SIG-M5 (cell line): ENCODE measurements around the gene GTF2A1L.

ENCODE experiments used
- DNase-seq: peaks from one replicate; lab custom pipeline; 2025; lab: John Stamatoyannopoulos, UW

GTF2A1L gene

DNA sequence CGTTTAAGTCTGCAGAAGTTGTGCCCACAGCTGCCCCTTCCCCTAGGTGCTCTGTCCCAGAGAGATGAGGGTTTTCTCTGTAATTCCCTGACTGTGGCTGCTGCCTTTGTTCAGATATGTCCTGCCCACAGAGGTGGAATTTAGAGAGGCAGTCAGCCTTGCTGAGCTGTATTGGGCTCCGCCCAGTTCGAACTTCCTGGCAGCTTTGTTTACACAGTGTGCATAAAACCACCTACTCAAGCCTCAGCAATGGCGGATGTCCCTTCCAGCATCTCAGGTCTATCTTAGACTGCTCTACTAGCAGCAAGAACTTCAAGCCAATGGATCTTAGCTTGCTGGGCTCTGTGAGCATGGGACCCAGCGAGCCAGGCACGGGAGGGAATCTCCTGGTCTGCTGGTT is 89.8 kb downstream of the GTF2A1L start:
- no peak for DNase-seq

DNA sequence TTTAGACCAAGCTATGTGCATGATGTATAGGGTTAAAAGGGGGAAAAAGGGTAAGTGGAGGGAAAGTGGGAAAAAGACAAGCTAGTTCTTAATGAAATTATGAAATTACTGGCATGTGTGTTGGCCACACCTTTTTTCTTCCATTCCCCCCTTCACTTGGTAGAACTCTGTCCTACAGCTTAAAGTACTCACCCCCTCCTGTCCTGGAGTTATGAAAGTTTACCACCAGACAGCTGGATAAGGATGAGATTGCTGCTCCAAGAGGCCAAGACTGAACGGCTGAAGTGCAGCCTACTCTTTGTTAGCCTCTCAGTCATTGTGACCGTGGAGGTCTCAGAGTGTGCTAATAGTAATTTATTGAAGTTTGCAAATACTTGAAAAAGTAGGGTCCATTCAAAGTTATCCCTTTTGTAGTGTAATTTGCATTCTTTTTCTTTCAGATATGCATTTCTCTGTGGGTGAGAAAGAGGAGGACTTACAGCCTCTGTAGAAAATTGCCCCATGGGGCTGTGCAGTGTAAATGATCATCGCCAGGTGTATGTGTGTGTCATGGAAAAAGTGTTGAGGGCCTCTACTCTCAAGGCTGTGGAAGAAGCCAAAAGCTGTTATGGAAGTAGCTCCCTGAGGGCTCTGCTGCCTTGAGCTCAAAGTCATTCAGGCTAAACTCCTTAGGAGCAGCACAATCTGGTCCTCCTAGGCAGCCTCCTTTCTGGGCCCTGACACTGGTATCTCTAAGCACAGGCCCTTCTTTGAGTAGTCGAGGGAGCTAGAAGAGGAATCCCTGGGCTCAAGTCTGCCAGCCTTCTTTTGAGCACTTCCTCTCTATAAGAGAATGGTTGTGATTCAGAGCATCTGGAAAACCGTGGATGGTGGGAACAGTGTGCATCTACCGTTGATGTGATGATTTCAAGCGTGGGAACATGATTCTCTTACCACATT is 91.7 kb downstream of the GTF2A1L start:
- no peak for DNase-seq

DNA sequence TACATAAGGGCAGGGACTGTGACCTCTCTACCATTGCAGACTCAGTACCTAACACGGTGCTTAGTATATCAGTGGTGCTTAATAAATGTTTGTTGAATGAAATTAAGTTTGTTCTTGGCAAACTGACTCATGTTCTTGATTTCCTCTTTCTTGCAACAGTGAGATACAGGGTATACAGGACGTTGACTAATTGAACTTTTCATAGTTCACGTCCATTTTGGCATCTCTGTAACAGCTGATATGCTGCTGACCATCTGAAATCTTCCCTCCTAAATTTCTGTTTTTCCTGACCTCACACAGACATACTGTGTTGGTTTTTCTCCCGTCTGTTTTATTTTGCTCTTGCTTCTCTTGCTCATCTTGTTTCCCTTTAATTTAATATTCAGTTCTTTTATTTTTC is 93.7 kb downstream of the GTF2A1L start:
- no peak for DNase-seq

DNA sequence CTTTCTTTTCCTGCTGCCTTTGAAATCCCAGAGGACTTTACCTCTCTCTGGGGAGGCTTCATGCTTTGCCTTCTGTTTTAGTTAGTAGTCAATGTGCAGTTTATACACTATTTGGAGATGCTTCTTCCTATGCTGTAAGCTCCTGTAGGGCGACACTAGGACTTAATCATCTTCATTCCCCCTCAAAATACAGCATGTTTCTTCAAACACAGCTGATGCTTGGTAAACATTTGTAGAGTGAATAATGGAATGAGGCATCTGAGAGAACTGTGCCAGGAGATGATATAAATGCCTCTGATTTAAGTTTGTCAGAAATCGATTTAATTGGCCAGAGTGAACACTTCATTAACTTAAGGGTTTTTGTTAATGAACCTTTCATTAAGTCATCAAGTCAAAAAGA is 94.5 kb downstream of the GTF2A1L start:
- DNase-seq = no peak

DNA sequence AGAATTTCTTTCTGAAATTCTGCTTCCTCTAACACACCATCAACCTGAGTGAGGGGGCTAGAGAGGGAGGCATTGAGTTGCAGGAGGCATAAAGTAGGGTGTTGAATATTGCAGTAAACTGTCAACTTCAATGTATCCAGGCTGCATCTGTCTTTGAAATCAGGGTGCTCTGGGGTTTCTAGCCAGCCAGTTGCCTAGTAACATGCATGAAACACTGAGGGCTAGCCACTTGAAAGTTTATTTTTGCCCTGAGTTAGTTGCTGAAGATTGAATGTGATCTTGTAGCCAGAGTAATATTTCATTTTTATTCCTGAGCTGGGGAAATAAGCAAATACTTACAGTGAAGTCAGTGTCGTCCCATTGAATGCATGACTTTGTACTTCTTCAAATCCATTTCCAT is 96.0 kb downstream of the GTF2A1L start:
- DNase-seq = no peak

DNA sequence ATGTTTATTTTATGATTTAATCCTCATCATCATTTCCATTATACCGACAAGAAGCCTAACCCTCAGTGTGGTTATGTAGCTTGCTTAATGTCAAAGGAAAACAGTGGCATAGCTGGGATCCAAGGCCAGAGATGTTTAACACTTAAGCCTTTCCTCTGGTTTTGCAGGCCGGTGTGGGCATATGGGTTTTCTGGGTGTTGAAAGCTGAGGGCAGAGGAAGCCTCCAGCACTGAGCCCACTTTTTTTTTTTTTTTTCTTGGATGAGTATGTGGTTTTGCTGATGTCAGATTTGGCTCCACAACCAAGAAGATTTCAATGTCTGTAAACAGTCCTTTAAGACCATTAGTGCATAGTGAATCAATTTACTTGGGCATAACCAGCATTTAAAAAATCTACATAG is 96.6 kb downstream of the GTF2A1L start:
- no peak for DNase-seq

DNA sequence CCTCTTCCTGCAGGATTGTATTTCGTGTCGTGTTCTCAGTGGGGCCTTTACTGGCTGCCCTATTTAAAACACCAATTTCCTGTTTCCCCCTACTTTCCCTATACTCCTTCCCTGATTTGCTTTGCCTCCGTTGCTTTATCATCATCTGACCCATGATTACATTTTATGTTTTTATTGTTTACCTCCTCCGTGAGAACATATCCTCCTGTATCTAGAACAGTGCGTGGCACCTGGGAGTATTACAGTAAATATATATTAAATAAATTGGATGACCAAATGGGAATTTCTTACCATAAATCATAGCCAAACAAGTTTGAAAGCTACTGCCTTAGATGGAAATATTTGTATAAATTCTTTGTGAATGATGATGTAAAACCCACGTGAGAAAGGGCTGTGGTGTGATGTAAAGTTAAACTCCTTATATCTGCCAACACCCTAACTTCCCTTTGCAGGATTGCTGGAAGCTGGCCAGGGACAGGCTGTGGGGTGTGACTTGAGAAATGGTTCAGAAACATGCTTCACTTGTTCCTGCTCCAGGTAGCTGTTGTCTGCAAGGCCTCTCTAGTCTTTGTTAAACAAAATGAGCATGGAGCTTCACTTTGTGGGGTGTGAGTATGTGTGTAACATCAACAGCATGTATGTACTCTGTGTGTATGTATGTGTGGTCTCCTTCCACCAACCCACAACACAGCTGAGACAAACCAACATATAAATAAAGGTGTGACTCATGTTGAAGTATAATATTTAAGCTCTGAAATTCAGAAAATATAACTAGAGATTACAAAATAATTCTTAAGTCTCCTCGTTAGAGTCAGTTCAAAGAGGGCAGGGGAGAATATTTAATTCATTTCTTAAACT is 97.6 kb downstream of the GTF2A1L start:
- no peak for DNase-seq

DNA sequence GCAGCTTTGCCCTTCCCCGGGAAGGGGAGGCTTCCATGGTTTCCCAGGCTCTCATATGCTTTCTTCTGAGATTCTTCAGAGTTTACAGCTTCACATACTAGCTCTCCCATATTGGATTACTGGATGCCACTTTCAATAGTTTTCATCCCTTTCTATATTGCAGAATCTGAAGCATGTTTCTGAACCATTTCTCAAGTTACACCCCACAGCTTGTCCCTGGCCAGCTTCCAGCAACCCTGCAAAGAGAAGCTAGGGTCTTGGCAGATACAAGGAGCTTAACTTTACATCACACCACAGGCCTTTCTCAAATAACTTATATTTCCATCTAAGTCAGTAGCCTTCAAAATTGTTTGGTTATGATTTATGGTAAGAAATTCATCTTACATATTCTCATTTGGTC is 98.3 kb downstream of the GTF2A1L start:
- no peak for DNase-seq

DNA sequence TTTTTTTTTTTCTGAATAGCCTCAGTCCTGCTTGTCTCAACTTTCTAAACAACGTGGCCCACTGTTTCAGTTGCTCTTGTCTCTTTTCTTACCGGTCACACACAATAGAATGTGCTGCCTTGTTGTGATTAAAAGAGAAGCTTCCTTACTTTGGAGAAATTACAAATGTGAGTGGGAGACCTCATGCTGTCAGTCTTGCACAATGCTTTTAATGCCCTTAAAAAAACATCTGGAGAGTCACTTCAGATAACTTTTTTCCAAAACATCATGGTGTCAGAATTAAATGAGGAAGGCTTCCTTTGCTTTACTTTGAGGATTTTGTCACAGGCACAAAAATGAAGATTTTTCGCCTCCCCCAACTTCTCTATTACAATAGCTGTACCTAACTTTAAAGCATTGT is 100.2 kb downstream of the GTF2A1L start:
- no peak for DNase-seq

DNA sequence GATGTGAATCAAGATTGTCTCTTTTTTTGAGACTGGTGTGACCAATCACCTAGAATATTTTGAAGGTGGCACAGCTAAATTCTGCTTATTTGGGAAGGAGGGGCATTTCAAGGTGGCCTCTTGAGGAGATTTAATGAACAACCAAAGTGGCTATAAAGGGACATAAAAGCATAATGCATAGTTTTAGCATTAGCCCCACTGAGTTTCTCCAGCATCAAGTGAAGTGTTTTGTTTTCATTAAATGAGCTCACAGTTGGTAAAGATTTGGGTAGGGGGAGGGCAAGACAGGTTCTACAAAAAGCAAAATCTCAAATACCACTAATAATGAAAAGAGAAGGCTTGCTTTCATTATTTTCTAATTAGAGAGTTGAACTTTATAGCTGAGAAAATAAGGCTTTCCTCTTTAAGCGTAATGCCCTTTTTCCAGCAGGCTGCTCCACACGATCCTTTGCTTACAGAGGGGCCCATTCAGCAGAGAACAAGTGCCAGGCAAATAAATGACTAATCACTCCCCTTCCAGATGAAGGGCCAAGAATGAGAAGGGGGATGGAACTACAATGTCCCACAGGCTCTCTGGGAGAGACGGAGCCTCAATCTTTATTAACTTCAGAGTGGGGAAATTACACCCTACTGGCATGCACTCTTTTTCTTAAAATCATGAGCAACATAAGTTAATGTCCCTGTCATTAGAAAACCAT is 102.0 kb downstream of the GTF2A1L start:
- DNase-seq = no peak

DNA sequence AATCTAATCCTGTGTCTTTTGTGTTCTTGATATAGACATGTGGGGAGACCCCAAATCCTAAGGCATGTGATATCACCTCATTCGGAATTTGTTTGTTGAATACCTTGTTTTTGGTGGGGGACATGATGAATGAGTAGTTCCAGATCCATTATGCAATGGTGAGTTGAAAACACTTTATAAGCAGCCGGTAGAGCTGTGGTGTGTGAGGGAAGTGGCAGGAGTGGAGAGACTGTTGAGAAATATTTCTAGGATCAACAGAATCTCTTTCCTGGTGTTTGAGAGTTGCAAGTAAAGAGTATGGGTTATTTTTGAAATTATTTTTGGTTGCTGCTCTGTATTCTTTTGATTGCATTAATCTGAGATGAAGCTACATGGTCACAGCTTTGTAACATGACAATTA is 103.5 kb downstream of the GTF2A1L start:
- DNase-seq = no peak

DNA sequence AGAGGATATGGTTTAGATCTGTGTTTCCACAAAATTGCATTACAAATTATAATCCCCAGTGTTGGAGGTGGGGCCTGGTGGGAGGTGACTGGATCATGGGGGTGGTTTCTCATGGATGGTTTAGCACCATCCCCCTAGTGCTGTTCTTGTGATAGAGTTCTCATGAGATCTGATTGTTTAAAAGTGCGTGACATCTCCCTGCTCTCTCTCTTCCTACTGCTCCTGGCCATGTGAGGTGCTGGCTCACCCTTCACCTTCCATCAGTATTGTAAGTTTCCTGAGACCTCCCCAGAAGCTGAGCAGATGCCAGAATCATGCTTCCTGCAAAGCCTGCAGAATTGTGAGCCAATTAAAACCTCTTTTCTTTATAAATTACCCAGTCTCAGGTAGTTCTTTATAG is 104.7 kb downstream of the GTF2A1L start:
- no peak for DNase-seq

DNA sequence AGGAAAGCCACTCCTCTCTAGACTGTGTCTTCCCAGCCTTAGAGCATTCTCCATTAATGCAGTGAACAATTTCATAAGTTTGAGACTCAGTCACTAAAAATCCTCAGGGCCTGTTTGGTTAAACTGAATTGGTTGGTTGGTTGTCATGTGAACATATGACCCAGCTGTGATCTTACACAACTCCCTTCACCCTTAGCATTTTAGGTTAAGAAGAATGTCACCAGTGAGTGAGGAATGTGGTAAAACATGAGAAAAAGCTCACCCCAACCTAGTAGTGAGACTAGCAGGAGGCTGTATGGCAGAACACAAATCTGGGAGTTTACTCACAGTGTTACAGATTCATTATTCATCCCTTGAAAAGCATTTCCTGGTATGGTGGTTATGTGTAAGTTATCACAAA is 105.5 kb downstream of the GTF2A1L start:
- no peak for DNase-seq

DNA sequence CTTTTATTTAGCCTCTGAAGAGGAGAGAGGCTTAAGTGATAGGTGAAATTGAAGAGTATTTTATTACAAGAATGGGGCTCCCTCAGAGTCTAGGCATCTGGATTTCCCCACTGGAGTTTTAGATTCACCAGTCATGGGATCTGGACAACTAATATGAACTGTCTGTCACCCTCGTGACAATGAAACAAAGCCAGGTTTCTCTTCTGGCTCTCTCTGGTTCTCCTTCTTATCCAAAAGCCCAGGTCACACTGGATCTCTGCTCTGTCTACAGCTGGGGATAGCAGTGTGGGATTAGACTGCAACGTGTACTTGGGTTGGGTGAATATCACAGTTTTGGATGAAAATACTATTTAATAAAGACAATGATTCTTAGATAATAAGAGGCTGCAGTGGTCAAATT is 106.6 kb downstream of the GTF2A1L start:
- no peak for DNase-seq

DNA sequence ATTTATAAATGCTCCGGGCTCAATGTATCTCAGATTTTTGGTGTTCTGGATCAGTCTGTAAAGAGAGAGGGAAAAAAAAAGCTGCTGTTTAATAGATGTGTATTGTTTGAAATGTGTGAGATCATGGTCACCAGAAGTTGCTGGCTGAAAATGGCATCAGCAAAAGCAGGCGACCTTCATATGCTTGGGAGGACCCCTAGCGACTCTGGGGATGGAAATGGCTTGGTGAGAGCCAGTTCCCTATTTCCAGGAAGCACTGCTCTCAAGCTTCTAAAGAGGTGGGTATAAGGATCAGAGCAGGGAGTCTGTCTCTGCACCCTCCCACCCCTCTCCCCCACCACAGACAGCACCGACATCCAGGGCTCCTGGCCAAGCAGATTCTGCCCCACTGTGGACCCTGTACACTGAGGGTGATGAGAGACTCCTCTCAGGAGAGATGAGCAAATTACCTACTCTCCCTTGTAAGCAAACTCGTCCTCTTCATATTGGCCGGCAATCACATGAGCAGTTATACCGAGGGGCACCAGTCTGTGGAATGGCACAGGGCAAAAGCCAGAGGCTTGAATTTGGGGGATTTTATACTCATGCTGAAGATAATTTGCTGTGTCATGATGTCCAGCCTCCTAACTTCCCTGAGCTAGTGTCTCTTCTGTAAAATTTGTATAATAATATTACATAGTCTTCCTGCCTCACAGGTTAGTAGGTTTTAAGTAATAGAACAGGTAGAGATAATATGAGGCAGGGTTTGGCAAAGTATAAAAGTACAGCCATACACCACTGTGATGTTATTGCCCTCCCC is 108.2 kb downstream of the GTF2A1L start:
- DNase-seq = no peak

DNA sequence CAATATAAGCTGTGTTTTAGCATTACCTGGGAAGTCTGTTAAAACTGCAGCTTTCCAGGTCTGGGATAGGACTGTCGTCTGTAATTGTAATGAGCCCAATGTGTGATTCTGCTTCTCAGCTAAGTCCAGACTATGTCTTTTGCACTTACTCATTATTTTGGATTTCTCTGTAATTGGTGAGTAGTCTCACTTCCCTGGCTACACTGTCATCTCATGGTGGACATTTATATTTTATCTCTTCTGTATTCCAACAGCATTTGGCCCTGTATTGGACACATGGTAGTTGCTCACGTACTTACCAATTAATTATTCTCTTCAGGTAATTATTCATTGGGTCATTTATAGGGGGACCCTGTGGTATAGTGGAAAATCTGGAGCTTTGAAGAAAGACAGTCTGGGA is 109.9 kb downstream of the GTF2A1L start:
- no peak for DNase-seq

DNA sequence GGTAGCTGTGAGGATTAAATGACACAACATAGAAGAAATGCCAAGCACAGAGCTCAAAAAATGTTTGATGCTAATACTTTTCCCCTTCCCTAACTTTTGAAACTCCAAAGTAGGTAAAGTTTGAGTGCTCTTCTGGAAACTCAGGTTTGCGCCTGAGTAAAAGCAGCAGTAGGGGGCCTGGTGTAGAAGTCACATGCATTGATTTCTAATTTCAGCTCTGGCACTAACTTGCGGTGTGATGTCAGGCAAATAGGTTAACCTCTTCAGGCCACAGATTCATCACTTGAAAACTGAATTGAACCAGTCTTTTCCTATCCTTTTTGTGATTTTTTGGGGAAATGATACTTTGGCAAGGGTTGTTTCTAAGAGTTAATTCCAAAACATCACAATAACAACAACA is 110.6 kb downstream of the GTF2A1L start:
- DNase-seq = no peak

DNA sequence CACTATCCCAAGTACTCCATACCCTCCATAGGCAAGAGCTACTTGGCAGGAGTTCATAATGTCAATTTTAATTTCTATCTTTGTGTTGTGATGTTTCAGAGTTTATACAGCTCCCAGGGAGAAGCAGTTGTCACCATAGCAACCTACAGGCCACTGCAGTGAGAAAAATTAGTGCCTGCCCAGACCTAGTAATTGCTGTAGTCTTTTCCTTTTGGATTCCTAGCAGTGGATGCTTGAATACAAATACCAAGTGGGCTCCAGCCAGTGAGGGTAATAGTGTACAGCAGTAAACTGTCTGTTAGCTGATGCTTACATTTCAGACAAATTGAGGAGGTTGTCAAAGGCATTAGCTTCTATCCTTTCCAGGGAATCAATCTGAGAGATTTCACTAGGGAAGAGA is 111.2 kb downstream of the GTF2A1L start:
- no peak for DNase-seq
